Heart left ventricle (tissue), 13 donors: Measurements from ENCODE around the gene KDM4B.

ENCODE experiments used
- CTCF ChIP-seq, 12 donors: fragments of 200-600 bp; sonication (generic) in 4 of 12; IDR thresholded peaks; one replicate each; pipeline versions ENCODE4 v1.5.0 to v1.8.0; 2018 to 2022; ENCODE audit warnings: antibody characterized with exemption in 12 of 12, mild to moderate bottlenecking in 5 of 12
- POLR2A ChIP-seq, 2 donors: fragments of 450-650 bp; IDR thresholded peaks; one replicate each; pipeline ENCODE4 v1.6.1; 2017; ENCODE audit warnings: antibody characterized with exemption in 2 of 2, mild to moderate bottlenecking in 2 of 2, moderate library complexity in 2 of 2
- donor health status: ischemic (EF 13 %, LVEDD 7.1; RV severe dilation, severe dysfunction).
- donor health status: DM: no; HTN: yes; CAD: no.
- donor health status: DM: no; HTN: no; CAD: no.
- donor health status: ischemic (EF 25% LVEDD 6.9; RV normal size, moderate dysfunction).
- donor health status: ischemic (EF 25% LVEDD 5.7; RV mildly dilated, moderate dysfunction).
- donor health status: ischemic (EF 35%, LVEDD 5.7; RV mildly dilated, moderate dysfunction).
- donor health status: nonischemic (EF 11% LVEDD 7.7; RV severe dilation, severe dysfunction).
- donor health status: DM: yes; HTN: yes; CAD: no.
- donor health status: PGD.
- donor health status: ischemic (EF 29% LVEDD 5.4; RV normal size, mild dysfunction).
- donor health status: nonischemic (EF 23%, LVEDD 6.1; RV moderate dilation, normal function).

GRCh38 chr19:4997297-4997696, 28.4 kb downstream of the KDM4B start:
- TF ChIP-seq CTCF (IDR thresholded peaks at IDR 0.05) (no peak), POLR2A (IDR thresholded peaks at IDR 0.05) (no peak)
